Kidney epithelial cell (primary cell): ENCODE data around the gene PSEN1. TPM values are rescaled to one million over a fixed set of nuclear protein-coding genes. Genes with fewer than 3 reads are reported as not detected.
A peak's percentile ranks its signal among the peaks of the same experiment; 100 is the strongest.

Source experiments
- DNase-seq: peaks from one replicate; pipeline ENCODE4 v3.0.0-alpha.2; 2010; ENCODE audit warnings: low read depth
- H3K27me3 ChIP-seq: 2 replicates; pipeline ENCODE4 v1.6.0; 2011; ENCODE audit warnings: low read length; ENCODE audit not compliant: control insufficient read depth, insufficient read depth
- H3K36me3 ChIP-seq: 2 replicates; pipeline ENCODE4 v1.5.1; 2011; ENCODE audit warnings: low read length; ENCODE audit not compliant: control insufficient read depth, insufficient read depth
- H3K4me3 ChIP-seq: 2 replicates; pipeline ENCODE4 v1.5.1; 2011; ENCODE audit warnings: low read depth, mild to moderate bottlenecking, control low read depth, low read length
- total RNA-seq: library from RNA; depleted of rRNA; stranded (reverse); fragments of >200 nt; gene quantifications from 2 replicates; pipeline ENCODE4 v1.2.3, GENCODE V29; 2015
- TF ChIP-seq, protein P1 (sequence below): IDR thresholded peaks from 2 replicates; pipeline ENCODE4 v1.5.1; 2011; ENCODE audit warnings: mild to moderate bottlenecking, moderate library complexity, low read length, control low read depth, inconsistent platforms; ENCODE audit not compliant: insufficient read depth, poor library complexity, severe bottlenecking

PSEN1 gene
- total RNA-seq, 1 donor from 2014 or later: 73.6 TPM

- no peak for DNase-seq
- no peaks in the 10 kb centered on the region for H3K36me3 ChIP-seq
- peaks cover 2% of the 10 kb centered on the region for H3K27me3 ChIP-seq
- no peak overlapping the region for H3K4me3 ChIP-seq
- TF ChIP-seq, protein P1, sequence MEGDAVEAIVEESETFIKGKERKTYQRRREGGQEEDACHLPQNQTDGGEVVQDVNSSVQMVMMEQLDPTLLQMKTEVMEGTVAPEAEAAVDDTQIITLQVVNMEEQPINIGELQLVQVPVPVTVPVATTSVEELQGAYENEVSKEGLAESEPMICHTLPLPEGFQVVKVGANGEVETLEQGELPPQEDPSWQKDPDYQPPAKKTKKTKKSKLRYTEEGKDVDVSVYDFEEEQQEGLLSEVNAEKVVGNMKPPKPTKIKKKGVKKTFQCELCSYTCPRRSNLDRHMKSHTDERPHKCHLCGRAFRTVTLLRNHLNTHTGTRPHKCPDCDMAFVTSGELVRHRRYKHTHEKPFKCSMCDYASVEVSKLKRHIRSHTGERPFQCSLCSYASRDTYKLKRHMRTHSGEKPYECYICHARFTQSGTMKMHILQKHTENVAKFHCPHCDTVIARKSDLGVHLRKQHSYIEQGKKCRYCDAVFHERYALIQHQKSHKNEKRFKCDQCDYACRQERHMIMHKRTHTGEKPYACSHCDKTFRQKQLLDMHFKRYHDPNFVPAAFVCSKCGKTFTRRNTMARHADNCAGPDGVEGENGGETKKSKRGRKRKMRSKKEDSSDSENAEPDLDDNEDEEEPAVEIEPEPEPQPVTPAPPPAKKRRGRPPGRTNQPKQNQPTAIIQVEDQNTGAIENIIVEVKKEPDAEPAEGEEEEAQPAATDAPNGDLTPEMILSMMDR: no peak
These were observed 93.7 kb downstream of the PSEN1 start for GRCh38 chr14:73230051-73230450.

- TF ChIP-seq, protein P1: peak; percentile 40
- no peak for DNase-seq
- H3K27me3 ChIP-seq: peaks cover 7% of the 10 kb centered on the region
- H3K36me3 ChIP-seq: no peaks in the 10 kb centered on the region
- H3K4me3 ChIP-seq: no peak overlapping the region
These were observed 95.9 kb downstream of the PSEN1 start for GRCh38 chr14:73231981-73232851.

- no peak overlapping the region for H3K4me3 ChIP-seq
- TF ChIP-seq, protein P1: no peak
- peaks cover 8% of the 10 kb centered on the region for H3K27me3 ChIP-seq
- H3K36me3 ChIP-seq: no peaks in the 10 kb centered on the region
- no peak for DNase-seq
These were observed 96.7 kb downstream of the PSEN1 start for GRCh38 chr14:73232984-73233383.

- Histone ChIP-seq H3K36me3 (no peaks in the 10 kb centered on the region), H3K27me3 (peaks cover 8% of the 10 kb centered on the region), H3K4me3 (no peak overlapping the region)
- TF ChIP-seq, protein P1: no peak
- no peak for DNase-seq
These were observed 97.3 kb downstream of the PSEN1 start for GRCh38 chr14:73233564-73233963.

GRCh38 chr14:73234029-73234428 lies 97.7 kb downstream of the PSEN1 start:
- Histone ChIP-seq H3K27me3 (peaks cover 8% of the 10 kb centered on the region), H3K36me3 (no peaks in the 10 kb centered on the region), H3K4me3 (no peak overlapping the region)
- TF ChIP-seq, protein P1: no peak
- DNase-seq: no peak
